ENCODE results near the gene KCNH3. TPM values are rescaled to one million over a fixed set of nuclear protein-coding genes. Genes with fewer than 3 reads are reported as not detected.

Gene KCNH3
- total RNA-seq, 4 donors from 2014 or later = 0.94 to 2.2 (median 2.1) TPM; not detected in 1

DNA sequence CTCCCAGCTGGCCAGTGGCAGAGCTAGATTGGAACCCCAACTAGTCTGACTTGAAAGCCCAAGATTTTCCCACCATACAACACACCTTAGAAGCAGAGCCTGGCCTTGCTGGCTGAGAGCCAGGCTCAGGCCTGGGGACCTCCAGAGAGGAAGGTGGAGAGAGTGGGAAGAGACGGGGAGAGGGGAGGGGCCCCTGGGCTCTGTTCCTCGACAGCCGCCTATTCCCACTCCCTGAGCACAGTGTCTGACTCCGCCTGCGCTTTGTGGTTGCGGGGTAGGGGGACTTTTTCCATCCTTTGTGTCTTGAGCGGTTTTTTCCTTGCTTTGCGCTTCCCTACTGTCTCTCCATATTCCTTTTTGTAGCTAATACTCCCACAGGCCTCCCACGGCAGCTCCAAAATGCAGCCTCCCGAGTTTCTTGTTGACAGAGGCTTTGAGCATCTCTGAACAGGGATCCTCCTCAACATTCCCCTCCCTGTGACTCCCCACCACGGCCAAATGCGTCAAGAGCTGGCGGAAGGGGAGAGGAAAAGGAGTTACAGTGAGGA, 4.0 kb upstream of the KCNH3 start:
- no peak for DNase-seq
- H3K27ac ChIP-seq = no peak overlapping the region
- peaks cover 4 to 13% of the 10 kb centered on the region in 2 donors for H3K4me1 ChIP-seq
- no peaks in the 10 kb centered on the region for H3K9me3 ChIP-seq
- 82 to 87% methylated on average over 13 of the region's 13 CpGs for WGBS, 2 donors
- intact Hi-C loops (cut with DNase I) = no loop called here
- no peak overlapping the region for H3K4me3 ChIP-seq (replicated peaks in 1 of 3)
- no peaks in the 10 kb centered on the region for H3K27me3 ChIP-seq
- H3K36me3 ChIP-seq = no peaks in the 10 kb centered on the region
- TF ChIP-seq, protein P1, sequence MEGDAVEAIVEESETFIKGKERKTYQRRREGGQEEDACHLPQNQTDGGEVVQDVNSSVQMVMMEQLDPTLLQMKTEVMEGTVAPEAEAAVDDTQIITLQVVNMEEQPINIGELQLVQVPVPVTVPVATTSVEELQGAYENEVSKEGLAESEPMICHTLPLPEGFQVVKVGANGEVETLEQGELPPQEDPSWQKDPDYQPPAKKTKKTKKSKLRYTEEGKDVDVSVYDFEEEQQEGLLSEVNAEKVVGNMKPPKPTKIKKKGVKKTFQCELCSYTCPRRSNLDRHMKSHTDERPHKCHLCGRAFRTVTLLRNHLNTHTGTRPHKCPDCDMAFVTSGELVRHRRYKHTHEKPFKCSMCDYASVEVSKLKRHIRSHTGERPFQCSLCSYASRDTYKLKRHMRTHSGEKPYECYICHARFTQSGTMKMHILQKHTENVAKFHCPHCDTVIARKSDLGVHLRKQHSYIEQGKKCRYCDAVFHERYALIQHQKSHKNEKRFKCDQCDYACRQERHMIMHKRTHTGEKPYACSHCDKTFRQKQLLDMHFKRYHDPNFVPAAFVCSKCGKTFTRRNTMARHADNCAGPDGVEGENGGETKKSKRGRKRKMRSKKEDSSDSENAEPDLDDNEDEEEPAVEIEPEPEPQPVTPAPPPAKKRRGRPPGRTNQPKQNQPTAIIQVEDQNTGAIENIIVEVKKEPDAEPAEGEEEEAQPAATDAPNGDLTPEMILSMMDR (IDR thresholded peaks at IDR 0.05) = no peak
- TF ChIP-seq POLR2A (IDR thresholded peaks at IDR 0.05) = no peak

DNA sequence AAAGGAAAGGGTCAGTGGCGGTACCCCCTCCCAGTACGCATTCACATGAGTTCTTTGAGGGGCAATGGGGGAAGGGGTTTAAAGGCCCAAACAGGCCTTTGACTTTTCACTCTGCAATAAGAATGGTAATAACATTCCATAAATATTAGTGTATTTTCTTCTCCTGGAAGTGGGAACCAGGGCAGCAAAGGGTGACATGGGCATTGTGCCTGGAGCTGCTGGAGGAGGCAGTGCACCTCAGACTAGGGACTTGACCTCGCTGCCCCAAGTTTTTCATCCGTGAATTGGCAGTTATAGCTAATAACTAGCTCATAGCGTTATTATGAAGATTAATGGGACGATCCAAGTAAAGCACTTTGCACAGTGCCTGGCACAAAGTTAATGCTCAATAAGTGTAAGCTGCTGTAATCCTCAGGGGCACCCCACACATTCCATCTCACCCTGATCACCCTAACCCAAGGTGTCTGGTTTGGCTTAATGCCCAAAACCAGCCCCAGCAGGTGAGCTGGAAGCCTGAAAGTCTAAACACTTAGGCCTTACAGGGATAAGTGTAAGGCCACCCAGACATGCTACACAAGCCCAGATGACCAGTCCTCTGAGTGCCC, 2.8 kb upstream of the KCNH3 start:
- no peaks in the 10 kb centered on the region for H3K36me3 ChIP-seq
- no peak for DNase-seq
- H3K4me3 ChIP-seq (replicated peaks in 1 of 3) = no peak overlapping the region
- no peaks in the 10 kb centered on the region for H3K27me3 ChIP-seq
- H3K9me3 ChIP-seq = no peaks in the 10 kb centered on the region
- 77 to 88% methylated on average over 6 of the region's 6 CpGs for WGBS, 2 donors
- TF ChIP-seq, protein P1 (IDR thresholded peaks at IDR 0.05) = no peak
- TF ChIP-seq POLR2A (IDR thresholded peaks at IDR 0.05) = no peak
- no peak overlapping the region for H3K27ac ChIP-seq
- intact Hi-C loops (cut with DNase I) = no loop called here
- peaks cover 4 to 13% of the 10 kb centered on the region in 2 donors for H3K4me1 ChIP-seq

DNA sequence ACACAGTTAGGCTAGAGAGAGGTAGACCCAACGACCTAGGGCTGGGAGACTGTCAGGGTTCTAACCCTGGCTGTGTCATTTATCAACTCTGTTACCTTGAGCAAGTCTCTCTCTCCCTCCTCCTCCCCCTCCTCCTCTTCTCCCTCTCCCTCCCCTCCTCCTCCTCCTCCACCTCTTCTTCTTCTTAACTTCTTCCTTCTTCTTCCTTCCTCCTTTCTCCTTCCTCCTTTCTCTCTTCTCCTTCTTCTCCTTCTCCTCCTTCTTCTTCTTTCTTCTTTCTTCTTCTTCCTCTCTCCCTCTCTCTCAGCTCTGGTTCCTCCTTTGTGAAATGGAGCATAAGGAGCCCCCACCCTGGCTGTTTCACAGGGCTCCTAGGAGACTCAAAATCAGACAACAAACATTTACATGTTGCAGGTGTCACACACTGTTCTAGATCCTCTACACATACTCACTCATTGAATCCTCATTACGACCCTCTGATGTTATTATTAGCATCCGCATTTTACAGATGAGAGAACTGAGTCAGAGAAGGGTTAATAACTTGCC, 2.2 kb upstream of the KCNH3 start:
- Histone ChIP-seq H3K27ac (no peak overlapping the region), H3K27me3 (no peaks in the 10 kb centered on the region), H3K4me1 (peaks cover 4 to 13% of the 10 kb centered on the region in 2 donors), H3K9me3 (no peaks in the 10 kb centered on the region), H3K36me3 (no peaks in the 10 kb centered on the region), H3K4me3 (replicated peaks in 1 of 3) (no peak overlapping the region)
- DNase-seq = no peak
- intact Hi-C loops (cut with DNase I) = no loop called here
- WGBS, 2 donors = 65 to 66% methylated on average over 3 of the region's 3 CpGs
- TF ChIP-seq, protein P1 (IDR thresholded peaks at IDR 0.05) = no peak
- TF ChIP-seq POLR2A (IDR thresholded peaks at IDR 0.05) = no peak

DNA sequence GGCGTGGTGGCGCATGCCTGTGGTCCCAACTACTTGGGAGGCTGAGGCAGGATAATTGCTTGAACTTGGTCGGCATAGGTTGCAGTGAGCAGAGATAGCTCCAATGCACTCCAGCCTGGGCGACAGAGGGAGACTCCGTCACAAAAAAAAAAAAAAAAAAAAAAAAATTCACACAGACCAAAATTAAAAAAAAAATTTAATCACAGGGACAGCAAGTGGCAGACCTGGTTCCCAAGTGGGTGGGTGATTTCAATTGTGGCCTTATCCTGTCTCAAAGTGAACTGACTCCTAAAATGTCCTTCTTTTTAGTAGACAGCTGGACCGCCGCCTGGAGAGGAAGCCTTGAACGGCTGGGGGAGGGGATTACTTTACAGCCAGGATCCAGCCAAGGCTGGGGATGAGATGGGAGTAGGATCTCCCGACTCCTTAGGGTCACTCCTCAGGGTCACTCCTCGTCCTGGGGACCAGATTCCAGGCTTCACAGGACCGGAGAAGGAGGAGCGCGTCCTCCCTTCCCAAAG, 1.5 kb upstream of the KCNH3 start:
- TF ChIP-seq POLR2A (IDR thresholded peaks at IDR 0.05) = no peak
- TF ChIP-seq, protein P1 (IDR thresholded peaks at IDR 0.05) = no peak
- 27 to 37% methylated on average over 11 to 13 of the region's 13 CpGs for WGBS, 2 donors
- no peaks in the 10 kb centered on the region for H3K27me3 ChIP-seq
- H3K36me3 ChIP-seq = no peaks in the 10 kb centered on the region
- peaks cover 4 to 13% of the 10 kb centered on the region in 2 donors for H3K4me1 ChIP-seq
- no peak overlapping the region for H3K27ac ChIP-seq
- intact Hi-C loops (cut with DNase I) = no loop called here
- no peak overlapping the region for H3K4me3 ChIP-seq (replicated peaks in 1 of 3)
- no peaks in the 10 kb centered on the region for H3K9me3 ChIP-seq
- no peak for DNase-seq

Data from thyroid gland (tissue), 4 donors.